Forelimb muscle (tissue), 1 donor: ENCODE results near the gene IL17RA. TPM values are rescaled to one million over a fixed set of nuclear protein-coding genes. Genes with fewer than 3 reads are reported as not detected.
"Not testable (repeated sequence)": the region's sequence is repeated elsewhere in the genome, so short reads cannot be mapped to it uniquely, and the experiment has no call there.

ENCODE experiments used
- DNase-seq: peaks from one replicate; pipeline ENCODE4 v3.0.0-alpha.2; 2013; ENCODE audit warnings: low read depth
- polyA plus RNA-seq: library from polyadenylated mRNA; unstranded; fragments of 120-200 nt; gene quantifications from one replicate; pipeline ENCODE4 v1.2.1, GENCODE V29; 2013; ENCODE audit not compliant: insufficient read length

IL17RA gene, protein sequence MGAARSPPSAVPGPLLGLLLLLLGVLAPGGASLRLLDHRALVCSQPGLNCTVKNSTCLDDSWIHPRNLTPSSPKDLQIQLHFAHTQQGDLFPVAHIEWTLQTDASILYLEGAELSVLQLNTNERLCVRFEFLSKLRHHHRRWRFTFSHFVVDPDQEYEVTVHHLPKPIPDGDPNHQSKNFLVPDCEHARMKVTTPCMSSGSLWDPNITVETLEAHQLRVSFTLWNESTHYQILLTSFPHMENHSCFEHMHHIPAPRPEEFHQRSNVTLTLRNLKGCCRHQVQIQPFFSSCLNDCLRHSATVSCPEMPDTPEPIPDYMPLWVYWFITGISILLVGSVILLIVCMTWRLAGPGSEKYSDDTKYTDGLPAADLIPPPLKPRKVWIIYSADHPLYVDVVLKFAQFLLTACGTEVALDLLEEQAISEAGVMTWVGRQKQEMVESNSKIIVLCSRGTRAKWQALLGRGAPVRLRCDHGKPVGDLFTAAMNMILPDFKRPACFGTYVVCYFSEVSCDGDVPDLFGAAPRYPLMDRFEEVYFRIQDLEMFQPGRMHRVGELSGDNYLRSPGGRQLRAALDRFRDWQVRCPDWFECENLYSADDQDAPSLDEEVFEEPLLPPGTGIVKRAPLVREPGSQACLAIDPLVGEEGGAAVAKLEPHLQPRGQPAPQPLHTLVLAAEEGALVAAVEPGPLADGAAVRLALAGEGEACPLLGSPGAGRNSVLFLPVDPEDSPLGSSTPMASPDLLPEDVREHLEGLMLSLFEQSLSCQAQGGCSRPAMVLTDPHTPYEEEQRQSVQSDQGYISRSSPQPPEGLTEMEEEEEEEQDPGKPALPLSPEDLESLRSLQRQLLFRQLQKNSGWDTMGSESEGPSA
- polyA plus RNA-seq, result 2.6 TPM

- DNase-seq, result peak; percentile 61
Observed at GRCh38 chr22:17084554-17085276, at the start of gene IL17RA. TSS of gene IL17RA (plus strand) at chr22:17085000. CDS start at chr22:17085092, 92 bp downstream.

DNA sequence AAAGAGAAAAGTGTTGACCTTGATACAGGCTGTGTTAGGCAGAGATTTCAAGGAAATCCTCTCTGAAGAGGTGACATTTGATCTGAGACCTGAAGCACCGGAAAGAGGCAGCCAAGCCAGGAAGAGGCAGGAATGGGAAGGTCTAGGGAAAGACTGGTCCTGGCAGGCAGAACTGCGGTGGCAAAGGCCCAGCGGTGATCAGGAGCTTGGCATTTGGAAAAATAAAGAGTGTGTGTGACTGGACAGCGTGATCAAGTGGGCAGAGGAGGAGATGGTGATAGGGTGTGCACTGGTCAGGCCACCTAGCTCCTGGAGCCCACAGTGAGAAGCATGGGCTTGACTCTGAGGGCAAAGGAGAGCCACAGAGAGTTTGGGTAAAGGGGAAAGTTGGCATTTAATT, 49.6 kb upstream of the IL17RA start:
- no peak for DNase-seq

- DNase-seq, result not testable (repeated sequence)
Observed at GRCh38 chr22:17035976-17036841, 48.6 kb upstream of the IL17RA start.

GRCh38 chr22:17036842-17037711, 47.7 kb upstream of the IL17RA start:
- DNase-seq, result not testable (repeated sequence)

DNA sequence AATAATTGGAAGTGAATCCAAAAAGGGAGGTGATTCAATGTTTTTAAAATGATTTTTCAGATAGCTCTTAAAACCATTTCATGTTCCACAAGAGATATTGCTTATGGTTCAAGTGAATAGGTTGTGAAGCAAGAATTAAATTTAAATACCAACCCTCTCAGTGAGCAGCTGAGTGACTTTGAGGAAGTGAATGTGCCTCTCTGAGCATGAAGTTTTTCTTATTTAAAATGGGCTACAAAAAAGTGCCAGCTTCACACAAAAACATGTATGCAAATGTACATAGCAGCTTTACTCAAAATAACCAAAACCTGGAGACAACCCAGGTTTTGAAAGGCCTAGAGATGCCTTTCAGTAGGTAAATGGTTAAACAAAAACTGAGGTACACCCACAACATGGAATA, 41.3 kb upstream of the IL17RA start:
- no peak for DNase-seq

DNA sequence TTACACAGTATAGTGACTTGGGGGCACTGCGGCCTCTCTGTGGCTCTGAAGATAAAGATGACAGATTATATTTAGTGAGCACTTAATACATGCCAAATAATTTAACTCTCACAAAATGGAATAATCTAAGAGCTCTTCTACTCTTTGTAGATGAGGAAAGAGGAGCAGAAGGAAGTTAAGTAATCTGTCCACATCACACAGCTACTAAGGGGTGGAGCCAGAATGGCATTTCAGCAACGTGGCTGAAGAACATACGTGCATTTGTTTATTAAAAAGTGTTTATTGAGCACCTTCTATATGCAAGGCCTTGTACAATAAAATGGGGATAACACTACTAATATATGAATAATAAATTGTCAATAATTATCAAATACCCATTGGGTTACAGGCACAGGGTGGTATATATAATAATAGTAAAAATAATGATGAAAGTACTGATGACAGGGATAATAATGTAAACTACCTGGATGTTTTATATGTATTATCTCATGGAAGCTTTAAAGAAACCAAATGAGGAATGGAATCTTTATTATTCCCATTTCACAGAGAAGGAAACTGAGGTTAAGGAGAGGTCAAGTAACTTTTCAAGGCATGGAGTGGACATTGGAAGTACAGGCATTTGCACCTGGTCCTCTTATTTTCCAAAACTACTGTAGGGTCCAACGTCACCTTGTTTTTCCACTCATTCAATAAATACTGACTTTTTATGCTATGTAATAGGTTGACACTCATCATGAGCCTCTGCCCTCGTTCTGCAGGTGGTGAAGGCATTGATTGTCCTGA, 38.0 kb upstream of the IL17RA start:
- no peak for DNase-seq

GRCh38 chr22:17047656-17048055, 37.1 kb upstream of the IL17RA start:
- no peak for DNase-seq

GRCh38 chr22:17056058-17056457, 28.7 kb upstream of the IL17RA start:
- no peak for DNase-seq

- DNase-seq, result no peak
Observed at GRCh38 chr22:17056807-17057206, 28.0 kb upstream of the IL17RA start.

DNA sequence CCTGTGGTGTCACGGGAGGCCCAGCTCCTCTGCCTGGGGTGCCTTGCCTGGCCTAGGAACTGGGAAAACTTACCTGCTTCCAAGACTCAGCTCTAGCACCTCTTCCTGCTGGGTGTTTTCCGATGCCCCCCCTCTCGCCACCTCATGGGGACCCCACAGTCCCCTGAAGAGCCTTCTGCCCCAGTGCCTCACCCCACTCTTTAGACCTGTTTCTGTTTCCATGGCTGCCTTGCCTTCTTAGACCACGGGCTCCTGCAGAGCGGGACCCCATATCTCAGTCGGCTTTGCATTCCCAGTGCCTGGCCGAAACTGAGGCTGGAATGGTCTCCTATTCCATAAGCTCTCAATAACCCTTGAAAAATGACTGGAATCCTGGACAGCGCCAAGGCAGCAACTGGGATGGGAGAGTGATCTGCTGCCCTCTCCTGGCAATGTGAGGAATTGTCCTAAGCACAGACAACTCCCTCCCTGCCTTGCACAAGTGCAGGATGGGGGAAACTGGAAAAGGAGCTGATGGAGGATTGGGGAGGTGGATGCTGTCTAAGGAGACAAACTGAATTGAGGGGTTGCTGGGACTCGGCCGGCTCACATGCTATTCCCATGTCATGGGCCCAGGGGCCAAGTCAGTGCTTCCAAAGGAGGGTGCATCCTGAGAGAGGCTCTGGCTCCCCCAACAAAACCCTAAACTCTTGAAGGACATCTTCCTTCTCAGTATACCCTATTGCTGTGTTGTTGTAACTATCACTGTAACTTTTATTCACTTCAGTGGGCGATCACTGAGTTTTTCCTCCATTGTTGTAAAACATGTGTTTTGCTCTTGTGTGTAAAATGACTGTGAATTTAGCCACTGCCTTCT, 26.6 kb upstream of the IL17RA start:
- DNase-seq, result peak; percentile 46

- DNase-seq, result no peak
Observed at GRCh38 chr22:17060126-17060525, 24.7 kb upstream of the IL17RA start.

DNA sequence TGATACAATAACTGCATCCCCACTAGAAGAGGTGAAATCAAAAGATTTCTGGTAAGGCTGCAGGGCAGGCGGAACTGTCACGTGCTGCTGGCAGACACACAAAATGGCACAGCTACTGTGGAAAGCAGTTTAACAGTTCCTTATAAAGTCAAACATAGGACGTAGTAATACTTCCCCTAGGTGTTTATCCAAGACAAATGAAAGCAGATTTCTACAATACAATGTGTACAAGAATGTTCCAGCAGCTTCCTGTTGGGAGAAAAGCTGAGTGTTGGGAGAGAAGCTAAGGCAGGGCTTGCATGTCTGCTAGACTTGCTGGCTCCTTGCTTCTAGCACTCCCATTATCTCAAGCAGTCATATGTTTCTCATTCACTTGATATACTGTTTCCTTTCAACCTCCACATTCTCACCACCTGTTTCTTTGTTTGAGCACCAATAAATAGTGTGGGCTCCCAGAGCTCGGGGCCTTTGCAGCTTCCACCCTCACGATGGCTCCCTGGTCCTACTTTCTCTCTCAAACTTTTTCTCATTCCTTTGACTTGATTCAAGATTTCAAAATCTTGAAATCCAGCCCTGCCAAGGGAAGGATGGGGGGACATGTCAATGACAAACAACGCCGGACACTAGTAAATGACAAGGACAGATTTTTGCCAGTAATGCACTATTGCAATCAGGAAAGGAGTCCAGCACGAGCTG, 21.2 kb upstream of the IL17RA start:
- no peak for DNase-seq

DNA sequence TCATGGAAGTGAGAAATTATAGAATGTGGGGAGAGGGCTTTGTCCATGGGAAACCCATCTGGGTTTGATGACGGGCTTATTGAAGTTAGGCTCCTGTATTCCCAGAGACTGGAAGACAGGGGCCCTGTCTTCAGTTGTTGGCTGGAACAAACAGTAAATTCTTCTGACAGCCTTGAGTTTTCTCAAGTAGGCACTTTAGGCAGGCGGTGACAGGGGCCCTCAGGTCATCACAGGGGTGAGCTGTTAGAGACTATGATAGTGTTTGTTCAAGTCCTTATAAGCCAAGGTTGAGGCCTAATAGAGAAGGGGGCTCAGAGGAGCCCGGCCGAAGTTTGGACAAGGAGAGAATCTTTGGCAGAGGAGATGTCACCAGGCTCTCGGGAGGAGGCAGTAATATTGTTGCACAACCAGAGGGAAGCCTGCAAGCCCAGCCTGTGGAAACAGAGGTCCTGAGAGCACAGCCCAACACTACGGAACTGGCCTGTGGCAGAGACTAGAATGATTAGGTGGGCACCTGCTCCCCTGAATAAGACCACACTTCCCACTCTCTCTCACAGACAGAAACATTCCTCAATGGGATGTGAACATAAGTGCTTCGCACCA, 20.2 kb upstream of the IL17RA start:
- no peak for DNase-seq

- no peak for DNase-seq
Observed at GRCh38 chr22:17065433-17065832, 19.4 kb upstream of the IL17RA start.

- DNase-seq, result no peak
Observed at GRCh38 chr22:17072877-17073276, 11.9 kb upstream of the IL17RA start.

GRCh38 chr22:17074648-17075002, 10.2 kb upstream of the IL17RA start:
- no peak for DNase-seq

DNA sequence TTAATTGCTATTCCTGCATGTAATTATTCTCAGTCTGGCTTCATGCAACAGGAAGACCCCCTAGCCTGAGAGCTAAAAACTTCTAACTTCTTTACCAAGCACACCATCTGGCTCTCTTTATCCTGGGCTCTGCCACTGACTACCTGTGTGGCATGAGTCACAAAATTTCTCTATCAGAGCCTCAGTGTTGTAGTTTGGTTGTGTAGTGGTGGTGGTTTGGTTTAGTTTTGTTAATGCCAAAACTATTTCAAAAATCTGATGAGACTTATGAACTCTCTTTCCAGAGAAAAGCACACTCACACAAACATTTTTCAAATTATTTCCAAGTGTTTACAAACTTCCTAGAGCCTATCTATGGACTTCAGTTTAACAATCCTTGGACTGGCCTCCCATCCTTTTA, 7.5 kb upstream of the IL17RA start:
- DNase-seq, result no peak
